GM12892 (cell line): Measurements from ENCODE around the gene TAF6.
"Not testable (repeated sequence)": the region's sequence is repeated elsewhere in the genome, so short reads cannot be mapped to it uniquely, and the experiment has no call there.

Experiments used
- POLR2A ChIP-seq: IDR thresholded peaks from 2 replicates; pipeline ENCODE4 v1.6.1; 2011; ENCODE audit warnings: low read depth, low read length, control low read depth
- POLR2AphosphoS5 ChIP-seq: IDR thresholded peaks from 2 replicates; pipeline ENCODE4 v1.6.1; 2011; ENCODE audit warnings: low read depth, low read length, control low read depth
- TAF1 ChIP-seq: IDR thresholded peaks from 2 replicates; pipeline ENCODE4 v1.6.1; 2011; ENCODE audit warnings: low read depth, mild to moderate bottlenecking, control low read depth, low read length, borderline replicate concordance

GRCh38 chr7:100146350-100146749 lies 27.2 kb upstream of the TAF6 start:
- TF ChIP-seq TAF1, POLR2A, POLR2AphosphoS5: not testable (repeated sequence)
